ENCODE measurements around the gene C1QL4. TPM values are rescaled to one million over a fixed set of nuclear protein-coding genes. Genes with fewer than 3 reads are reported as not detected.

The C1QL4 gene
- total and polyA plus RNA-seq, 9 of the 15 experiments (the other 6 are each of a cell fraction or from before 2014, with no cell fraction given): 0.08 to 2.1 (median 0.31) TPM

DNA sequence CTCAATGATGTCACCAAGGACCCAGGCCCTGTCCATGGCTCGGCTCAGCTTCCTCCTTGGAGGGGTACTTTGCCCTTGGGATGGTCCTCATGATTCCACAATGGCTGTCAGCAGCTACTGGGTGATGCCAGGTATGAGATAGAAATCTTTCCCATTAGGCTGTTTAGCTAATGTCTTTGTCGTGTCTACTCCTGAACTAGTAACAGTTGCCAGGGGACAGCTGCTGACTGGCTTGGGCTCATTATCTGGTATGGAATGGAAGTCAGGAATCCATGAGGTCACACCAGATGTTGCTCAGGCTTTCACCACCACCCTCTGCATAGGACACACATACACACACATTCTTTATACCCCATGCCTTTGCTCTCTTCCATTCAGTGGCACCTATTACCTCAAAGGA, 32.8 kb downstream of the C1QL4 start:
- intact Hi-C loops (cut with micrococcal nuclease) (no loop called here), in situ Hi-C loops (cut with MboI) (no loop called here)
- no peak for TF ChIP-seq TCF7 (IDR thresholded peaks at IDR 0.05; ENCODE audit: borderline replicate concordance)
- peak; percentile 44; the same call in 1 of the 2 replicates for TF ChIP-seq ATF7 (IDR thresholded peaks at IDR 0.05)
- TF ChIP-seq, protein P1, sequence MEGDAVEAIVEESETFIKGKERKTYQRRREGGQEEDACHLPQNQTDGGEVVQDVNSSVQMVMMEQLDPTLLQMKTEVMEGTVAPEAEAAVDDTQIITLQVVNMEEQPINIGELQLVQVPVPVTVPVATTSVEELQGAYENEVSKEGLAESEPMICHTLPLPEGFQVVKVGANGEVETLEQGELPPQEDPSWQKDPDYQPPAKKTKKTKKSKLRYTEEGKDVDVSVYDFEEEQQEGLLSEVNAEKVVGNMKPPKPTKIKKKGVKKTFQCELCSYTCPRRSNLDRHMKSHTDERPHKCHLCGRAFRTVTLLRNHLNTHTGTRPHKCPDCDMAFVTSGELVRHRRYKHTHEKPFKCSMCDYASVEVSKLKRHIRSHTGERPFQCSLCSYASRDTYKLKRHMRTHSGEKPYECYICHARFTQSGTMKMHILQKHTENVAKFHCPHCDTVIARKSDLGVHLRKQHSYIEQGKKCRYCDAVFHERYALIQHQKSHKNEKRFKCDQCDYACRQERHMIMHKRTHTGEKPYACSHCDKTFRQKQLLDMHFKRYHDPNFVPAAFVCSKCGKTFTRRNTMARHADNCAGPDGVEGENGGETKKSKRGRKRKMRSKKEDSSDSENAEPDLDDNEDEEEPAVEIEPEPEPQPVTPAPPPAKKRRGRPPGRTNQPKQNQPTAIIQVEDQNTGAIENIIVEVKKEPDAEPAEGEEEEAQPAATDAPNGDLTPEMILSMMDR (IDR thresholded peaks at IDR 0.05 in 2 of 3, conservative IDR thresholded peaks at IDR 0.05 in 1 of 3; ENCODE audit: insufficient read depth in 2 of 3, low read depth in 1 of 3, low read length in 3 of 3): 0 out of 6 replicates have a peak, but pooled peaks of 1 of the 3 experiments have one; percentile 6
- TF ChIP-seq, protein P2, sequence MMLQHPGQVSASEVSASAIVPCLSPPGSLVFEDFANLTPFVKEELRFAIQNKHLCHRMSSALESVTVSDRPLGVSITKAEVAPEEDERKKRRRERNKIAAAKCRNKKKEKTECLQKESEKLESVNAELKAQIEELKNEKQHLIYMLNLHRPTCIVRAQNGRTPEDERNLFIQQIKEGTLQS (IDR thresholded peaks at IDR 0.05): peak; percentile 61
- TF ChIP-seq, protein P2 (CRISPR knock-in tag; conservative IDR thresholded peaks at IDR 0.05): no peak
- no peak for TF ChIP-seq NBN (IDR thresholded peaks at IDR 0.05; ENCODE audit: low read depth)
- TF ChIP-seq ZNF175 (CRISPR knock-in tag; IDR thresholded peaks at IDR 0.05; ENCODE audit: low read depth): peak; percentile 34; the same call in 1 of the 2 replicates
- DNase-seq (ENCODE audit: extremely low read depth in 1 of 4, low spot score in 3 of 4) (peak in 1 of 4 experiments; percentile 6), ATAC-seq (peak; percentile 48; the same call in 2 of the 3 replicates), FAIRE-seq (no peak)
- Histone ChIP-seq H3K9me1 (ENCODE audit: control insufficient read depth, insufficient read depth, low read length) (no peaks in the 10 kb centered on the region), H3K27ac (ENCODE audit: extremely low read depth, low read depth, low read length) (no peak overlapping the region), H3K9me3 (replicated peaks; ENCODE audit: control insufficient read depth, insufficient read depth, low read depth, low read length) (no peaks in the 10 kb centered on the region), H3K36me3 (ENCODE audit: control insufficient read depth, insufficient read depth, low read length) (no peaks in the 10 kb centered on the region), H4K20me1 (replicated peaks; ENCODE audit: control insufficient read depth, insufficient read depth, low read length) (no peaks in the 10 kb centered on the region), H3K79me2 (ENCODE audit: control insufficient read depth, insufficient read depth, low read length) (no peaks in the 10 kb centered on the region), H3K4me2 (ENCODE audit: insufficient read depth, low read length) (no peak overlapping the region), H3K9ac (ENCODE audit: insufficient read depth in 1 of 2, low read depth in 2 of 2, low read length in 2 of 2) (no peak overlapping the region), H3K4me3 (no peak overlapping the region), H2AFZ (ENCODE audit: low read depth, low read length) (peak overlapping the region; percentile 36; the same call in 1 of the 2 replicates), H3K4me1 (replicated peaks in 1 of 2; ENCODE audit: control insufficient read depth in 2 of 2, insufficient read depth in 2 of 2, low read length in 2 of 2) (peaks cover 13 to 23% of the 10 kb centered on the region in 2 experiments; a peak in 4 of 5 replicates), H3K27me3 (ENCODE audit: control insufficient read depth in 2 of 2, insufficient read depth in 2 of 2, low read length in 2 of 2) (no peaks in the 10 kb centered on the region)
- WGBS (ENCODE audit: insufficient coverage, low coverage, missing lambda C conversion rate): 43% methylated on average over 2 of the region's 2 CpGs
- BruUV-seq (replicated peaks): no TSS peak
- CTCF ChIA-PET (ENCODE audit: low intra/inter-chr PET ratio): no interaction called here
- POLR2A ChIA-PET: interaction anchor here (0.6 to 3.9 kb wide), 12 partner anchors 8 to 667 kb away, joined by 3 to 21 read pairs (median 3); partner anchors contain the start of gene TROAP

Measured in K562 (cell line).